K562 (cell line): ENCODE measurements around the gene TIGD7. TPM values are rescaled to one million over a fixed set of nuclear protein-coding genes. Genes with fewer than 3 reads are reported as not detected.

Experiments
- DDX20 ChIP-seq: fragments of 450-650 bp; IDR thresholded peaks from 2 replicates; pipeline ENCODE4 v1.6.1; 2016; ENCODE audit warnings: missing genetic modification characterization, low read depth, mild to moderate bottlenecking, missing compliant biosample characterization, moderate library complexity
- DEAF1 ChIP-seq: fragments of 450-650 bp; formaldehyde crosslinking; IDR thresholded peaks from 2 replicates; pipeline ENCODE4 v1.4.0; 2020; ENCODE audit warnings: mild to moderate bottlenecking, moderate library complexity
- DIDO1 ChIP-seq: fragments of 450-650 bp; IDR thresholded peaks from 2 replicates; pipeline ENCODE4 v1.6.1; 2016; ENCODE audit warnings: low read depth, missing biosample characterization, missing genetic modification characterization
- EP400 ChIP-seq: fragments of 450-650 bp; IDR thresholded peaks from 2 replicates; pipeline ENCODE4 v1.6.1; 2017; ENCODE audit warnings: antibody characterized with exemption, mild to moderate bottlenecking, moderate library complexity
- EWSR1 ChIP-seq: fragments of 450-650 bp; IDR thresholded peaks from 2 replicates; pipeline ENCODE4 v1.6.1; 2018; ENCODE audit warnings: borderline replicate concordance, mild to moderate bottlenecking, low read depth, moderate library complexity; ENCODE audit not compliant: partially characterized antibody
- KAT8 ChIP-seq: fragments of 450-650 bp; IDR thresholded peaks from 2 replicates; pipeline ENCODE4 v1.6.1; 2016; ENCODE audit warnings: low read depth, mild to moderate bottlenecking
- MNT ChIP-seq, 2 experiments: fragments of 450-650 bp; conservative IDR thresholded peaks; 2 replicates each; pipeline ENCODE4 v1.6.1; 2017; ENCODE audit warnings: mild to moderate bottlenecking in 2 of 2, moderate library complexity in 2 of 2
- PCBP2 ChIP-seq: fragments of 200-400 bp; formaldehyde crosslinking; IDR thresholded peaks from 2 replicates; pipeline ENCODE4 v1.6.1; 2018; ENCODE audit warnings: low read length, low read depth, mild to moderate bottlenecking, moderate library complexity; ENCODE audit not compliant: poor library complexity, severe bottlenecking
- PURB ChIP-seq: sonication (generic); formaldehyde crosslinking; IDR thresholded peaks from 2 replicates; pipeline ENCODE4 v1.9.0; 2021; ENCODE audit warnings: low read depth, mild to moderate bottlenecking, missing genetic modification reagents
- SIRT6 ChIP-seq: IDR thresholded peaks from one replicate; pipeline ENCODE4 v1.6.1; 2012; ENCODE audit warnings: low read depth, mild to moderate bottlenecking, control low read depth, inconsistent platforms, low read length, moderate library complexity
- SMC3 ChIP-seq: conservative IDR thresholded peaks from 2 replicates; pipeline ENCODE4 v1.6.1; 2011; ENCODE audit warnings: low read depth, low read length, improper control_type of control experiment; ENCODE audit not compliant: insufficient read depth
- TBL1XR1 ChIP-seq, 2 experiments: IDR thresholded peaks; 2 replicates each; pipeline ENCODE4 v1.6.1; 2012; ENCODE audit warnings: improper control_type of control experiment in 2 of 2, low read length in 2 of 2, mild to moderate bottlenecking in 1 of 2
- U2AF1 ChIP-seq: fragments of 200-400 bp; formaldehyde crosslinking; optimal IDR thresholded peaks from 2 replicates; pipeline ENCODE3; 2017; ENCODE audit warnings: mild to moderate bottlenecking, low read depth, low read length, moderate library complexity
- ZBTB7A ChIP-seq: IDR thresholded peaks from 2 replicates; pipeline ENCODE4 v1.6.1; 2011; ENCODE audit warnings: low read depth, mild to moderate bottlenecking, low read length, moderate library complexity, borderline replicate concordance; ENCODE audit not compliant: control insufficient read depth
- ZNF586 ChIP-seq: fragments of 450-650 bp; formaldehyde crosslinking; conservative IDR thresholded peaks from 2 replicates; pipeline ENCODE4 v1.4.0; 2020; ENCODE audit warnings: mild to moderate bottlenecking, moderate library complexity
- polyA plus RNA-seq, 8 experiments: library from polyadenylated mRNA; depleted of rRNA in 4 of 8; stranded (reverse) in 5 of 8; unstranded in 3 of 8; fragments of >200 nt; fragmentation: Nextera tagmentation in 2 of 8; fragmentation: Illumina TruSeq in 1 of 8; extraction: Ambion mirVana in 2 of 8; extraction: Trizol in 1 of 8; gene quantifications; 2 replicates each; pipeline versions ENCODE4 v1.2.1 to v1.2.3, GENCODE V29; 2011 to 2014; ENCODE audit warnings: inconsistent platforms in 1 of 8, missing spikeins in 1 of 8
- total RNA-seq, 7 experiments: library from RNA; depleted of rRNA in 6 of 7; stranded (reverse); fragments of >200 nt in 6 of 7; fragmentation: Illumina TruSeq in 2 of 7; extraction: Trizol in 2 of 7; gene quantifications; 2 replicates each; pipeline versions ENCODE4 v1.2.1 to v1.2.3, GENCODE V29; 2011 to 2021; ENCODE audit warnings: low replicate concordance in 1 of 7

TIGD7 gene
- total and polyA plus RNA-seq, 9 of the 15 experiments (the other 6 are each of a cell fraction or from before 2014, with no cell fraction given): 0.84 to 10.7 (median 6.7) TPM

- TF ChIP-seq MNT (conservative IDR thresholded peaks at IDR 0.05) (peak; percentile 99), PURB (CRISPR knock-in tag) (no peak), ZBTB7A (peak; percentile 95; the same call in 1 of the 2 replicates), EP400 (peak; percentile 94), DEAF1 (CRISPR knock-in tag) (0 out of 2 replicates have a peak, but pooled peaks have one; percentile 3), SMC3 (peak; percentile 12; the same call in 1 of the 2 replicates), PCBP2 (no peak), KAT8 (no peak), SIRT6 (peak; percentile 42), ZNF586 (CRISPR knock-in tag) (no peak), TBL1XR1 (IDR thresholded peaks at IDR 0.05; ENCODE audit: low read length in 2 of 2) (peak in 1 of 2 experiments; percentile 13; a peak in 1 of 4 replicates), U2AF1 (peak; percentile 52), EWSR1 (no peak), DDX20 (tag) (no peak), DIDO1 (tag) (no peak)
Measured at GRCh38 chr16:3264137-3265036, 40.8 kb downstream of the TIGD7 start (continued).
